Fibroblast of skin of right biceps (primary cell): ENCODE data around the gene WBP1L.
"Not testable (repeated sequence)": the region's sequence is repeated elsewhere in the genome, so short reads cannot be mapped to it uniquely, and the experiment has no call there.

Experiments used
- DNase-seq: peaks from one replicate; pipeline ENCODE4 v3.0.0-alpha.2; 2013

WBP1L gene

DNA sequence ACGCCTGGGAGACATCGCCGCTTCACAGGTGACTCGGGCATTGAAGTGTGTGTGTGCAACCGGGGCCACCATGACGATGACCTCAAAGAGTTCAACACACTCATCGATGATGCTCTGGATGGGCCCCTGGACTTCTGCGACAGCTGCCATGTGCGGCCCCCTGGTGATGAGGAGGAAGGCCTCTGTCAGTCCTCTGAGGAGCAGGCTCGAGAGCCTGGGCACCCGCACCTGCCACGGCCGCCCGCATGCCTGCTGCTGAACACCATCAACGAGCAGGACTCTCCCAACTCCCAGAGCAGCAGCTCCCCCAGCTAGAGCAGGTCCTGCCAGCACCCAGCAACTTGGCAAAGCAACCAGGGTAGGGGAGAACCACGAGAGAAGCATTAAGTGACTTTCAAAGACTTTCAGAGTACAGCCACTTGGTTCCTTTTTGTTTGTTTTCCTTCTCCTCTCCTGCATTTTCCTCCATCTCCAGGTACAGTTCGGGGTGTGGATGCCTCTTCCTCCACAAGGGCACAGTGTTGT, 69.3 kb downstream of the WBP1L start:
- DNase-seq, result no peak

GRCh38 chr10:102813734-102814452, 70.1 kb downstream of the WBP1L start:
- no peak for DNase-seq

DNA sequence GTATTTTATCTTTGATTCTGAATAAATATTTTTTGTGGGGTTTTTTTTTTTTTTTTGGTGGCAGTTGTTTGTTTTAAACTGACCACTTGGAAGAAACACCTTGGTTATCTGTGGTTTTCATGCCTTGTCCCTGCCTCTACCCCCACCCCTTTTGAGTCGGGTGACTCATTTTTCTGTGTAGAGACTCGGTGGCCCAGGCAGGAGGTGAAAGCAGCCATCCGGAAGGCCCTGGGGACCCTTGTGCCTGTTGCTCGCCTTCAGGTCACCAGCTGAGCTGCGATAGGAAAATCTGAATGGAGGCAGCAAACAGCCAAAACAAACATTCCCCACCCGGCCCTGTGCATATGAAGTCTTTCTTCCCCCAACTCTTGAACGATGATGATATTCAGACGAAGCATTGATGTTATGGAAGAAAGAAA, 70.7 kb downstream of the WBP1L start:
- no peak for DNase-seq

- DNase-seq, result peak; percentile 59
Measured at GRCh38 chr10:102814873-102815661, 71.3 kb downstream of the WBP1L start.

DNA sequence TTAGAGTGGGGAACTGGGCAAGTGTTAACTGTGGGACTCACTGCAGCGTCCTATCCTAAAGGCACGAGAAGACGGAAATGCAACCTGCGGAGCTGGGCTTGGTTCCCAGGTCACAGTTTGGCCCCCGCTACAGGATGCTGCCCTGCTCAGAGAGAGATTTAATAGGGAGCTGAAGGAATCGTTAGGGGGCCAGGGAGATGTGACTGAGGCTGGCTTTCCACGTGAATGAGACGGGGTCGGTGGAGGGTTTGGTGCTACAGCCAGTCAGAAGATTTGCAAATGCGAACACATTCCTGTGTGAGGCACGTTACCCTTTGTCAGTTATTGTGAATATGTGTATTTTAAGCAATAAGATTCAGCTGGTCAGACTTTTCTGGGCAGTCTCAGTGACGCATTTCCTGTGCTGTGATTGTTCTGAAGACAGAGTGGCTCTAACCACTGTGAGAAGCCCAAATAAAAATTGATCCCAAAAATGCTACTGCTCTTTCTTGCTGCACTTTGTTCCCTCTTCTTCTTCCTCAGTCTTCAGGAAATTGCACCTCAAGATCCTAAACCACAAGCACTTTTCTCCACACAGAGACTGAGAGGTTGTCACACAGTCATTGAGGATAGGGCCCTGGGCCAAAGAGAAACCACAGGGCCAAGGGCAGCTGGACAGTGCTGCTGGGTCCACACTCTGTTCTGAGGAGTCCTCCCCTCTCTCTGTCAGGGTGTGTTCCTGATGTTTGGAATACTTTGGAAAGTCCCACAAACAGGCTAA, 72.2 kb downstream of the WBP1L start:
- DNase-seq, result peak; percentile 70

- DNase-seq, result no peak
Measured at GRCh38 chr10:102817175-102817574, 73.4 kb downstream of the WBP1L start.

DNA sequence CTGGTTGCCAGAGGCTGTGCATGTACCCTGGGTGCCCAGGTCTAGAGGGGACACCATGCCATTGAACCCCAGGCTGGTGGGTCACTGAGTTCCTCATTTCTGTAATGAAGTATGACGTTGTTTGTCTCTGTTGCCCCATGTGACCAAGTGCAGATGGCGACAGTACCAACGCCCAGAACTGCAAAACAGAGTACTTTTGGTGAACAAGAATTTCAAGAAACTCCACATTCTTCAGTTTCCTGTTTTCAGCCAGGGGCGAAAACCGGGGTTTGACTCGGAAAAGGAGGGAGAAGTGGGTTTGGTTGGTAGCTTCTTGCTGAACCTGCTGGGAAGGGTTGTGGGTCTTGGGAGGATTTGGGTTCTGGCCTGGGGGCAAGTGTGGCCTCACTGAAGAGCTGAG, 75.3 kb downstream of the WBP1L start:
- DNase-seq, result no peak

- not testable (repeated sequence) for DNase-seq
Measured at GRCh38 chr10:102820008-102820407, 76.3 kb downstream of the WBP1L start.

DNA sequence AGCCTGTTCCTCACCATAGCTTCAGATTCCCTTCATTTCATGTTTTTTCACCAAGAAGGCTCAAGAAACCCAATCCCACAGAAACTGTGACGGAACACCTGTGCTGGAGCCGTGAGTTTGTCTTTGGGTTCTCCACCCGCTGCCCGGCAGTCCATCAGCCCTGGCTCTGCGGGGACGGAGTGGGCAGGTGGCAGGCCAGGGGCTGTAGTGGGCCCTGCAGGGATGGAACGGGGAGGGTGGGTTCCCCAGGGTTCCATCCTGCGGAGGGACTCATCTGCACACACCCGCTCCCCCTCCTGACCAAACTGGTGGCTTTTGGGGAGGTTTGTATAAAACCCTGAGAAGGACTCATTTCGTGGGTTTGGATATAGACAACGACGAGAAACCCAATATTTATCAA, 78.5 kb downstream of the WBP1L start:
- no peak for DNase-seq

DNA sequence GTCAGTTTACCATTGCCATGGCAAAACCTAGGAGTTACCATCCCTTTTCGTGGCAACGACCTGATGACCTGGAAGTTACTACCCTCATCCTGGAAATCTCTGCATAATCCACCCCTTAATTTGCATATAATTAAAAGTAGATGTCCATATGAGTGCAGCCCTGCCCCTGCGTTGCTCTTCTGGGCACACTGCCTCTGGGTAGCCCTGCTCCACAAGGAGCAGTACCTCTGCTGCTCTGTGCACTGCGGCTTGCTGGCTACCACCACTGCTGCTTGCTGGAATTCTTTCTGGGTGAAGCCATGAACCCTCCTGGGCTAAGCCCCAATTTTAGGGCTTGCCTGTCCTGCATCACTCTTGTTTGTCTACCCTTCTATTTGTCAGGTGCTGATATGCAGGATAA, 80.9 kb downstream of the WBP1L start:
- no peak for DNase-seq

GRCh38 chr10:102826148-102826796, 82.5 kb downstream of the WBP1L start:
- DNase-seq, result no peak

DNA sequence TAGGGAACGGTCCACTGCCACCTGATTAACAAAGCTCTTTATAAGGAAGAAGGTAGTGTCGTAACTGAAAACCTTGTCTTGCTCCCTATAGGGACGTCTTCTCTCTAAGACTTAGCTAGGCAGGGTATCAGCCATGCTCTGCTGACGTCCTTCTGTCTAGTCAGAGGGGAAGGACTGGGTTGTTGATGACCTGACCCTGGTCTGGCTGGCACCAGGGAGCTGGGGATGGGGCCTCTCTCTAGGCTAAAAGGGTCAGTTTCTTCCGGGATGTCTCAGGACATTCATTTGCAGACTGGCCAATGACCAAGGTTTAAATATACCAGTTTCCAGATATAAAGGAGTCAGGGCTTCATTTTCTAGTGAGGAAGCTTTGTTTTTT, 83.8 kb downstream of the WBP1L start:
- no peak for DNase-seq

GRCh38 chr10:102831322-102832071, 87.7 kb downstream of the WBP1L start:
- DNase-seq, result peak; percentile 63

DNA sequence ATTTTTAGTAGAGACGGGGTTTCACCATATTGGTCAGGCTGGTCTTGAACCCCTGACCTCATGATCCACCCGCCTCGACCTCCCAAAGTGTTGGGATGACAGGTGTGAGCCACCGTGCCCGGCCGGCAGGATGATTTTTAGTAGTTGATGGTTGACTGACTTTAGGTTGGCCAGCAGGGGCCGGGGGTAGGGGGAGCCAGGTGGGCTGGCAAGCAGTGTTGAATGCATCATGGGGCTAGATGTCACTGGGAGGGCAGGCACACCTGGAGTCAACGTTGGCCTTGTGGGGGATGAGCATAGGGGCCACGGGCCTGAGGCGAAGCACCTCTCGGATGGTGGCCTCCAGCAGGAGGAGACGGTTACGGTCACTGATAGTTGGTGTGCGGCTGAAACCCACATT, 88.5 kb downstream of the WBP1L start:
- no peak for DNase-seq

DNA sequence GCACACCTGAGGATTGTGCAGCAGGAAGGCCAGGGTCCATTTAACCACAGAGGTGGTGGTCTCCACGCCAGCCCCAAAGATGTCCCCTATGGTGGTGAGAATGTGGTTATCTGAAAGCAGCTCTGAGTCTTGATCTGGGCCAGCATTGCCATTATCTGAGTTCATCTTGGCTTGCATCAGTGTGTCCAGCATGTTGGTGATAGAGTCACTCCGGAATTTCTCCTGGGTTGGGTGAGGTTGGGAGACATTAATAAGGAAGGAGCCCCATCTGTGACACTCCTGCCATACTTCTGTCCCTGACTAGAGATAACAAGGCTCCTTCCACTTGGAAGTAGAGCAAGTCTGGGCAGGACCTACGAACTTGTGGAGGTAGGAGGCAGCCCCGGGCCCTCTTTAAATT, 89.2 kb downstream of the WBP1L start:
- DNase-seq, result peak; percentile 36

- no peak for DNase-seq
Measured at GRCh38 chr10:102834143-102834542, 90.4 kb downstream of the WBP1L start.

DNA sequence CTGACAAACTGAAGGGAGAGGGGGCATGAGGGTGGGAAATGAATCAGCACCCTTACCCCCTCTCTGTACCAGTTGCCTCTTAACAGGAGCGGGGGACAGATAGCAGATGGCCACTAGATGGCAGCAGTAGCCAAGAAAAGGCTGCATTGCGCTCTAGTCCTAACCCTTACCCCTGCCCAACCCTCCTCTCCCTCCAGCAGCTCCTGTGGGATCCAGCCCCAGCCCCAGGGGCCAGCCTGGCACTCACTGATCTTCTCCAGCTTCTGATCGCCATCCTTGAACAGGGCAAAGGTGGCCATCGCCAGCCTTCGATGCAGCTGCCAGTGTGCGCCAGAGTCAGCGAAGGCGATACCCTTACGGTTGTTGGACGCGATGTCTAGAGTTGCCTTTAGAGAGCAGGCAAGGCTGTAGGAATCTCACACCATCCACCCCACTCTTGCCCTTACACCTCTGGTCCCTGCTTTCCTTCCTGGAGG, 91.3 kb downstream of the WBP1L start:
- DNase-seq, result peak; percentile 71

- peak; percentile 25 for DNase-seq
Measured at GRCh38 chr10:102837230-102837721, 93.5 kb downstream of the WBP1L start, which contains the start of gene CYP17A1. CYP17A1 (minus strand) TSS chr10:102837413; CDS start chr10:102837361, 52 bp downstream.

DNA sequence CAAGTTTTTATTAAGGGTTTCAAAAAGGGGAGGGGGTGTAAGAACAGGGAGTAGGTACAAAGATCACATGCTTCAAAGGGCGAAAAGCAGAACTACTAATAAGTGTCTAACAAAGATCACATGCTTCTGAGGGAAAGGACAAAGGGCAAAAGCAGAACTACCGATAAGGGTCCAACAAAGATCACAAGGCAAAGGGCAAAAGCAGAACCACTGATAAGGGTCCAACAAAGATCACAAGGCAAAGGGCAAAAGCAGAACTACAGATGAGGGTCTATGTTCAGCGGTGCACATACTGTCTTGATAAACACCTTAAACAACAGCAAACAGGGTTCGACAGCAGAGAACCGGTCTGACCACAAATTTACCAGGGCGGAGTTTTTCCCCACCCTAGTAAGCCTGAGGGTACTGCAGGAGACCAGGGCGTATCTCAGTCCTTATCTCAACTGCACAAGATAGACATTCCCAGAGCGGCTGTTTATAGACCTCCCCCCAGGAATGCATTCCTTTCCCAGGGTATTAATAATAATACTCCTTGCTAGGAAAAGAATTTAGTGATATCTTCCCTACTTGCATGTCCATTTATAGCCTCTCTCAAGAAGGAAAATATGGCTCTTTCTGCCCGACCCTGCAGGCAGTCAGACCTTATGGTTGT, 94.7 kb downstream of the WBP1L start:
- DNase-seq, result not testable (repeated sequence)

GRCh38 chr10:102841827-102842345, 98.1 kb downstream of the WBP1L start:
- DNase-seq, result no peak

DNA sequence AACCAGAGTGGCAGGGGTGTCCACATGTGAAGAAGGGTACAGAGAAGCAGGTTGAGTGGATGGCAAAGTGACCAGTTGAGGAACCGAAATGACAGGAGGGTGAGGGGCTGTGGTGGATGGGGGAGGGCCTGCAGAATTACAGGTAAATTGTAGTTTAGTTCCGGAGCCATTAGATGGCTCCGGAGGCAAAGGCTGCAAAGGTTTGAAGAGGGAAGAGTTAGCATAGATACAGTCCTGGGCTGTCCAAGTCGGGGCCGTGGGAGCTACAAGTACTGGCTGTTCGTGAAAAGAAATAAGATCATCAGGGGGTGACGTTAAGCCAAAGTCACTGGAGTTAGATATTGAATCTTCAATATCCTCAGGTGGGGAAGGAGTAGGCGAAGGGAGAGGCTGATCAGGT, 99.4 kb downstream of the WBP1L start:
- not testable (repeated sequence) for DNase-seq
